Common myeloid progenitor, CD34-positive (primary cell): ENCODE data around the gene ZNF433. TPM values are rescaled to one million over a fixed set of nuclear protein-coding genes. Genes with fewer than 3 reads are reported as not detected.
"Not testable (repeated sequence)": the region's sequence is repeated elsewhere in the genome, so short reads cannot be mapped to it uniquely, and the experiment has no call there.

ENCODE experiments used
- CTCF ChIA-PET: fragments of 350-600 bp; sonication (Branson Sonifier 250); formaldehyde crosslinking; loops from one replicate; lab custom pipeline; 2021; ENCODE audit warnings: antibody characterized with exemption; lab: Charles Lee
- POLR2A ChIA-PET: fragments of 350-600 bp; sonication (Branson Sonifier 250); formaldehyde crosslinking; loops from one replicate; lab custom pipeline; 2021; ENCODE audit warnings: antibody characterized with exemption; lab: Charles Lee
- DNase-seq, 3 donors: peaks; one replicate each; pipeline versions ENCODE4 v3.0.0 to v3.0.0-alpha.2; 2013
- H3K27ac ChIP-seq, 2 experiments: 1 replicate in 1 of 2; 2 replicates in 1 of 2; pipeline ENCODE4 v1.7.0; 2013; ENCODE audit warnings: inconsistent platforms in 2 of 2, low read length in 2 of 2, mild to moderate bottlenecking in 2 of 2, low read depth in 1 of 2, moderate library complexity in 1 of 2; ENCODE audit not compliant: severe bottlenecking in 2 of 2, insufficient read depth in 1 of 2, poor library complexity in 1 of 2
- H3K27me3 ChIP-seq, 5 experiments: replicated peaks in 2 of 5; 1 replicate in 3 of 5; 2 replicates in 2 of 5; pipeline versions ENCODE4 v1.6.1 to v1.7.0; 2013; ENCODE audit warnings: low read length in 4 of 5, mild to moderate bottlenecking in 2 of 5, moderate library complexity in 2 of 5, inconsistent platforms in 1 of 5; ENCODE audit not compliant: insufficient read depth in 5 of 5, control insufficient read depth in 4 of 5
- H3K36me3 ChIP-seq, 4 experiments: 1 replicate in 2 of 4; 2 replicates in 2 of 4; pipeline versions ENCODE4 v1.6.1 to v1.7.0; 2013; ENCODE audit warnings: low read length in 3 of 4, control low read depth in 1 of 4, mild to moderate bottlenecking in 1 of 4; ENCODE audit not compliant: control insufficient read depth in 4 of 4, insufficient read depth in 4 of 4
- H3K4me1 ChIP-seq, 4 experiments: 1 replicate in 3 of 4; 2 replicates in 1 of 4; pipeline versions ENCODE4 v1.6.1 to v1.7.1; 2013; ENCODE audit warnings: low read length in 3 of 4, mild to moderate bottlenecking in 3 of 4, control low read depth in 1 of 4, inconsistent platforms in 1 of 4, moderate library complexity in 1 of 4; ENCODE audit not compliant: control insufficient read depth in 4 of 4, insufficient read depth in 4 of 4; ENCODE audit errors: control extremely low read depth in 1 of 4
- H3K4me3 ChIP-seq, 7 experiments: 1 replicate in 4 of 7; 2 replicates in 3 of 7; pipeline versions ENCODE4 v1.5.1 to v1.7.0; 2013; ENCODE audit warnings: mild to moderate bottlenecking in 7 of 7, low read length in 6 of 7, moderate library complexity in 6 of 7, inconsistent platforms in 2 of 7, low read depth in 2 of 7, control low read depth in 1 of 7; ENCODE audit not compliant: insufficient read depth in 4 of 7, control insufficient read depth in 1 of 7; ENCODE audit errors: extremely low read depth in 1 of 7
- H3K9me3 ChIP-seq, 5 experiments: 1 replicate in 4 of 5; 2 replicates in 1 of 5; pipeline versions ENCODE4 v1.6.1 to v1.7.1; 2013; ENCODE audit warnings: low read length in 4 of 5, mild to moderate bottlenecking in 2 of 5, inconsistent platforms in 1 of 5, low read depth in 1 of 5, moderate library complexity in 1 of 5; ENCODE audit not compliant: control insufficient read depth in 4 of 5, insufficient read depth in 2 of 5; ENCODE audit errors: control extremely low read depth in 1 of 5
- WGBS: methylation state at CpG from one replicate; pipeline ENCODE4 v1.1.5; 2013; ENCODE audit not compliant: insufficient coverage; 5-methylcytosine and 5-hydroxymethylcytosine counted together
- polyA plus RNA-seq: library from polyadenylated mRNA; unstranded; fragments of 120-200 nt; gene quantifications from one replicate; pipeline ENCODE4 v1.2.1, GENCODE V29; 2013

The ZNF433 gene
- 6.8 TPM for polyA plus RNA-seq

GRCh38 chr19:12035220-12036172 is at the start of gene ZNF433:
Gene ZNF433 (minus strand): TSS chr19:12035679. CDS start chr19:12035539, 140 bp downstream.
- under 1% methylated on average over 59 of the region's 68 CpGs for WGBS
- H3K9me3 ChIP-seq, result peaks cover 0 to 5% (median 0%) of the 10 kb centered on the region in 5 experiments
- peaks cover 7 to 20% (median 11%) of the 10 kb centered on the region in 4 experiments for H3K4me1 ChIP-seq
- H3K27me3 ChIP-seq, result no peaks in the 10 kb centered on the region
- peak; percentile 78 to 85 (median 80) for DNase-seq
- CTCF ChIA-PET, result interaction anchor here (0.8 to 2.4 kb wide), 8 partner anchors 11 to 112 kb away, joined by 3 to 11 read pairs (median 4); no protein-coding TSS in a partner anchor
- POLR2A ChIA-PET, result interaction anchor here (0.6 to 1.0 kb wide), 3 partner anchors 17 to 783 kb away, joined by 3 to 8 read pairs (median 6); partner anchors contain the start of genes ZNF20 and ZNF878
- H3K27ac ChIP-seq, result peak within 1 kb of the TSS; percentile 15 to 70
- H3K36me3 ChIP-seq, result no peaks in the 10 kb centered on the region
- H3K4me3 ChIP-seq, result peak within 1 kb of the TSS; percentile 49 to 97 (median 81)

- H3K27me3 ChIP-seq, DNase-seq, POLR2A ChIA-PET, H3K27ac ChIP-seq, H3K4me1 ChIP-seq, H3K4me3 ChIP-seq: not testable (repeated sequence)
- CTCF ChIA-PET, result interaction anchor here (0.9 kb wide), 1 partner anchor 95 kb away, joined by 3 read pairs; no protein-coding TSS in a partner anchor
- 93% methylated on average over 2 of the region's 6 CpGs for WGBS
- Histone ChIP-seq H3K36me3 (peaks cover 2 to 21% (median 5%) of the 10 kb centered on the region in 4 experiments), H3K9me3 (peaks cover 6 to 47% (median 33%) of the 10 kb centered on the region in 5 experiments)
Measured at GRCh38 chr19:12083336-12083735, 47.9 kb upstream of the ZNF433 start.

GRCh38 chr19:12077375-12077774 is 41.9 kb upstream of the ZNF433 start:
- peaks cover 29 to 62% (median 39%) of the 10 kb centered on the region in 4 experiments for H3K36me3 ChIP-seq
- POLR2A ChIA-PET, result interaction anchor here (0.6 kb wide), 1 partner anchor 140 kb away, joined by 3 read pairs; no protein-coding TSS in a partner anchor
- H3K9me3 ChIP-seq, result peaks cover 24 to 83% (median 71%) of the 10 kb centered on the region in 5 experiments
- H3K27ac ChIP-seq, result no peak overlapping the region
- DNase-seq, result no peak
- H3K4me3 ChIP-seq, result no peak overlapping the region
- no peaks in the 10 kb centered on the region for H3K27me3 ChIP-seq
- CTCF ChIA-PET, result no interaction called here
- WGBS, result 100% methylated on average over 3 of the region's 3 CpGs
- H3K4me1 ChIP-seq, result no peaks in the 10 kb centered on the region

GRCh38 chr19:12076331-12076730 is 40.9 kb upstream of the ZNF433 start:
- CTCF ChIA-PET, result not testable (repeated sequence)

GRCh38 chr19:12075538-12076139 is 40.2 kb upstream of the ZNF433 start:
- peaks cover 29 to 63% (median 41%) of the 10 kb centered on the region in 4 experiments for H3K36me3 ChIP-seq

More at GRCh38 chr19:12076331-12076730, 40.9 kb upstream of the ZNF433 start:
- peaks cover 28 to 85% (median 69%) of the 10 kb centered on the region in 5 experiments for H3K9me3 ChIP-seq
- H3K36me3 ChIP-seq, result peaks cover 29 to 62% (median 40%) of the 10 kb centered on the region in 4 experiments
- WGBS, result no CpG with 5 or more reads among the region's 3 CpGs
- peak overlapping the region in 1 of 7 experiments; percentile 23 for H3K4me3 ChIP-seq
- POLR2A ChIA-PET, H3K27me3 ChIP-seq, H3K27ac ChIP-seq, DNase-seq, H3K4me1 ChIP-seq: not testable (repeated sequence)

GRCh38 chr19:12064590-12065538 is 29.4 kb upstream of the ZNF433 start, which contains the start of gene ZNF844:
Gene ZNF844 (plus strand): TSS chr19:12064731. CDS start chr19:12064874, 143 bp downstream.
- peak; percentile 81 to 89 (median 89) for DNase-seq
- H3K4me3 ChIP-seq, result peak within 1 kb of the TSS; percentile 52 to 92 (median 85)
- H3K9me3 ChIP-seq, result peaks cover 0 to 24% (median 15%) of the 10 kb centered on the region in 5 experiments
- H3K27me3 ChIP-seq, result no peaks in the 10 kb centered on the region
- POLR2A ChIA-PET, result interaction anchor here (1.0 kb wide), 1 partner anchor 75 kb away, joined by 4 read pairs; the partner anchor contains the start of gene ZNF20
- peak within 1 kb of the TSS; percentile 74 to 84 for H3K27ac ChIP-seq
- H3K4me1 ChIP-seq, result peaks cover 0 to 10% (median 3%) of the 10 kb centered on the region in 4 experiments
- WGBS, result 2% methylated on average over 63 of the region's 66 CpGs
- CTCF ChIA-PET, result interaction anchor here (1.0 to 3.3 kb wide), 4 partner anchors 8 to 75 kb away, joined by 3 to 7 read pairs (median 3); partner anchors contain the start of gene ZNF20
- H3K36me3 ChIP-seq, result peaks cover 0 to 7% (median 2%) of the 10 kb centered on the region in 4 experiments

More at GRCh38 chr19:12075538-12076139, 40.2 kb upstream of the ZNF433 start:
- ChIA-PET POLR2A (no interaction called here), CTCF (no interaction called here)
- no peaks in the 10 kb centered on the region for H3K4me1 ChIP-seq
- no peak overlapping the region for H3K27ac ChIP-seq
- no peaks in the 10 kb centered on the region for H3K27me3 ChIP-seq
- peaks cover 29 to 85% (median 69%) of the 10 kb centered on the region in 5 experiments for H3K9me3 ChIP-seq
- DNase-seq, result peak in 2 of 3 donors; percentile 26 to 55
- peak overlapping the region in 1 of 7 experiments; percentile 36 for H3K4me3 ChIP-seq
- WGBS, result 100% methylated on average over 1 of the region's 3 CpGs
